CD4-positive, alpha-beta T cell treated with Interleukin-6 at 100 ng/mL for 8 hours (primary cell): ENCODE data around the gene TLX2.
A peak's percentile ranks its signal among the peaks of the same experiment; 100 is the strongest.

Experiments
- DNase-seq: peaks from one replicate; pipeline ENCODE4 v3.0.0-alpha.2; 2020; ENCODE audit warnings: mixed read lengths, low spot score

The TLX2 gene

GRCh38 chr2:74531666-74532065 lies 17.4 kb downstream of the TLX2 start:
- no peak for DNase-seq

GRCh38 chr2:74532222-74532621 lies 18.0 kb downstream of the TLX2 start:
- DNase-seq = peak; percentile 32

- DNase-seq = no peak
These were observed 19.2 kb downstream of the TLX2 start for GRCh38 chr2:74533464-74533863.

- no peak for DNase-seq
These were observed 20.2 kb downstream of the TLX2 start for GRCh38 chr2:74534411-74534810.

GRCh38 chr2:74535440-74535965 lies 21.3 kb downstream of the TLX2 start:
- DNase-seq = no peak

GRCh38 chr2:74536166-74536950 lies 22.1 kb downstream of the TLX2 start:
- DNase-seq = no peak

- no peak for DNase-seq
These were observed 22.9 kb downstream of the TLX2 start for GRCh38 chr2:74537140-74537539.

- no peak for DNase-seq
These were observed 24.7 kb downstream of the TLX2 start for GRCh38 chr2:74538881-74539339.

GRCh38 chr2:74540291-74540690 lies 26.0 kb downstream of the TLX2 start:
- DNase-seq = no peak

- no peak for DNase-seq
These were observed 28.7 kb downstream of the TLX2 start for GRCh38 chr2:74542978-74543377.

GRCh38 chr2:74544634-74545033 lies 30.4 kb downstream of the TLX2 start:
- no peak for DNase-seq

- DNase-seq = no peak
These were observed 31.8 kb downstream of the TLX2 start for GRCh38 chr2:74546004-74546403.

- no peak for DNase-seq
These were observed 34.1 kb downstream of the TLX2 start for GRCh38 chr2:74548285-74548899.

- DNase-seq = no peak
These were observed 34.9 kb downstream of the TLX2 start for GRCh38 chr2:74548900-74549826.

- no peak for DNase-seq
These were observed 36.0 kb downstream of the TLX2 start for GRCh38 chr2:74550231-74550630.

- no peak for DNase-seq
These were observed 37.3 kb downstream of the TLX2 start for GRCh38 chr2:74551530-74551929.

- DNase-seq = no peak
These were observed 38.0 kb downstream of the TLX2 start for GRCh38 chr2:74551942-74552913.

- DNase-seq = no peak
These were observed 38.9 kb downstream of the TLX2 start for GRCh38 chr2:74552914-74553811.

GRCh38 chr2:74553892-74554819 lies 39.9 kb downstream of the TLX2 start, which contains the start of the genes DOK1 and LOXL3:
Gene DOK1 (plus strand): TSS chr2:74554720. CDS start chr2:74554755, 35 bp downstream.
Gene LOXL3 (minus strand): TSS chr2:74553942. CDS start chr2:74552634, 1,308 bp downstream.
- peak; percentile 77 for DNase-seq
